ACC112 (cell line): ENCODE measurements around the gene DHH.
"Not testable (repeated sequence)": the region's sequence is repeated elsewhere in the genome, so short reads cannot be mapped to it uniquely, and the experiment has no call there.

Source experiments
- H2AFZ ChIP-seq: fragments of 200-600 bp; sonication (generic); one replicate; pipeline ENCODE4 v1.6.0; 2017; ENCODE audit warnings: antibody characterized with exemption, low read length; ENCODE audit not compliant: unreplicated experiment
- H3K27ac ChIP-seq: fragments of 200-600 bp; sonication (generic); 2 replicates; pipeline ENCODE4 v1.5.1; 2014; ENCODE audit warnings: low read depth, mild to moderate bottlenecking, antibody characterized with exemption, low read length, moderate library complexity
- H3K27me3 ChIP-seq: fragments of 200-600 bp; sonication (generic); 2 replicates; pipeline ENCODE4 v1.6.1; 2014; ENCODE audit warnings: mild to moderate bottlenecking, antibody characterized with exemption, low read length, moderate library complexity, mixed read lengths; ENCODE audit not compliant: insufficient read depth
- H3K36me3 ChIP-seq: fragments of 200-600 bp; sonication (generic); 2 replicates; pipeline ENCODE4 v1.6.1; 2016; ENCODE audit warnings: mild to moderate bottlenecking, antibody characterized with exemption, low read length, moderate library complexity, mixed read lengths; ENCODE audit not compliant: insufficient read depth
- H3K4me1 ChIP-seq: fragments of 200-600 bp; sonication (generic); one replicate; pipeline ENCODE4 v1.6.1; 2016; ENCODE audit warnings: low read length, mixed read lengths; ENCODE audit not compliant: insufficient read depth, unreplicated experiment, control insufficient read depth
- H3K4me3 ChIP-seq: fragments of 200-600 bp; sonication (generic); 2 replicates; pipeline ENCODE4 v1.5.1; 2014; ENCODE audit warnings: mild to moderate bottlenecking, low read depth, low read length
- H3K79me2 ChIP-seq: fragments of 200-600 bp; sonication (generic); one replicate; pipeline ENCODE4 v1.6.0; 2016; ENCODE audit warnings: low read length; ENCODE audit not compliant: control insufficient read depth, unreplicated experiment, insufficient read depth

DHH gene

DNA sequence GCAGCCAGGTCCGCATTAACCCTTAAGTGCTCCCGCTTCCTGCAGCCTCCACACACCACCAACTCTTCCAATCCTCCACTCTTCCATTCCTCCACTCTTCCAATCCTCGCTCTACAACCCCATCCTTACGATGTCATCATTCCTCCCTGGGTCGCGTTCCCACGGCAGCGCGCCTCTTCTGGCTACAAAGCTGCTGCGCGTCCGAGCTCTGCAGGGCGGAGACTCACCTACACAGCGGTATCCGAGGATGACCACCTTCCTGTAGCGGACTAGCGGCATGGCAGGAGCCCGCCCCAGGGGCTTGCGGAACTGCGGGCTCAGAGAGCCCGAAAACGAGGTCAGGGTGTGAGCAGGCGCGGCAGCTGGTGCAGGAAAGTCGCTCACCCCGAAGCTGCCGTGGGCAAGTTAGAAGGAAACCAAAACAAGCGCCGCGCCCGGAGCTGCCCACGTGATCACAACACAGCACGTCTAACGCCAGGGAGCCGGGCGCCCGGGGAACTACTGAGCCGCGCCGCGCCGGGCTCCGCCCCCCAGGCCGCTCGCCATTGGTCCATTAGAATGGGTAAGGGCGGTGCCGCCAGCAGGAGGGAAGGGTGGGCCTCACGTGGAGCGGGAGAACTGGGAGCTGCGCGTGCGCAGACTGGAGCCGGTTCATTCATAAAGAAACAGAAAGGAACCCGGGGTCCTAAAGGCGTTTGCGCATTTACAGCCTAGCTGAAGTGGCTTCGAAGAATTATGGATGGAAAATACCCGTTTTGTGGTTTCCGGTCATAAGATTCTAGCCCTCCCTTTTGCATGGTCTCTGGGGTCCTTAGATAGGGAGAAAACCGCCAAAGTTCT, 24.9 kb downstream of the DHH start, which contains the start of gene RHEBL1:
Gene RHEBL1, minus strand, starts transcription at position 473 of the 840 bp plus-strand sequence. Its CDS starts 194 bp downstream, at position 279.
- H3K79me2 ChIP-seq: no peaks in the 10 kb centered on the region
- peaks cover 6% of the 10 kb centered on the region for H3K4me1 ChIP-seq
- peak within 1 kb of the TSS; percentile 98 for H2AFZ ChIP-seq
- H3K27ac ChIP-seq: peak within 1 kb of the TSS; percentile 70
- no peaks in the 10 kb centered on the region; the same call in 1 of the 2 replicates for H3K36me3 ChIP-seq
- peak within 1 kb of the TSS; percentile 99 for H3K4me3 ChIP-seq
- no peaks in the 10 kb centered on the region for H3K27me3 ChIP-seq

DNA sequence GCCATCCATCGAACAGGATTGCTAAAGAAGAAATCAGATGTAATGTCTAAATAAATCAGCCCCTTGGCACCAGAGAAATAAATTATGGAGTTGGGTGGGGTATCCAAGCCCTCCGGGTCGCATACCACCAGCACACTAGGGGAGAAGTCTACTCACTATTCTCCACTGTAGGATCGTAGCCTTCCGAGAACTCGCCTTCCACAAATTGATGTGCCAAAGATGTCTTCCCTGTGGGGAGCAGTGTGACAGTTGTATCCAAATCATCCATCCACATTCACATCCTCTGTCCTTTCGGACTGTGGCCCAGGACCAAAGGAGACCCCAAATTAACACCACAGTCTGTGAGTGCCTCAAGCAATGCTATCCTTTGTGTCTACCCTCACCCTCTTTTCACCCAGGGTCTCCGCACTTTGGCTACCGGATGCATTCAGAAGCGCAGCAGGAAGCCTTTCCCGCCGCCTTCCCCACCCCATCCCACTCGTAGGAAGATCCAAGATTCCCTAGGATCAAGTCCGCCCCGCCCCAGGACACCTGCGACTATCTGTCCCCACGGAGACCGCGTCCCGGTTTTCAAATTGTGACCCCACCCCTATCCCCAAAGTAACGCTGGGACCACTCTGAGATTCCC, 25.6 kb downstream of the DHH start:
- H3K27me3 ChIP-seq: no peaks in the 10 kb centered on the region
- peak overlapping the region; percentile 98 for H2AFZ ChIP-seq

DNA sequence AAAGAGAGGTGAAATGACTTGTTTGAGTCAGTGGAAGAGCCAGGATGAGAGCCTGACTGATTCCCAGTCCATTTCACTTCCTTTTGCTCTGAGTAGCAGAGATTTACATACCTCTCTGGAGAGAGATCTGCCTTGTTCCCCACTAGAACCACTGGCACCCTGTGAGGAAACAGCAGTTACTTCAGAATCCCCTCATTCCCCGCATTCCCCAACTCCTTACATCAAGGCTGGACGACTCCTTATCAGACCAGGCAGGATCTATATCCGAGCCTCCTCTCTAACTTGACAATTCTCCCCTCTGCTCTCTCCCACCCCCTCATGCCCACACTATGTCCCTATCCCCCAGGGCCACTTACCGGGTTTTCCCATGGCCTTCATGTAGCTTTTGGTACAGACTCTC, 28.5 kb downstream of the DHH start:
- Histone ChIP-seq H3K4me1 (peaks cover 14% of the 10 kb centered on the region), H3K4me3 (no peak overlapping the region), H3K79me2 (peaks cover 2% of the 10 kb centered on the region), H3K27ac (no peak overlapping the region), H3K36me3 (no peaks in the 10 kb centered on the region; the same call in 1 of the 2 replicates), H3K27me3 (no peaks in the 10 kb centered on the region), H2AFZ (no peak overlapping the region)

More for the DNA sequence above, 25.6 kb downstream of the DHH start:
- Histone ChIP-seq H3K4me3 (peak overlapping the region; percentile 99), H3K36me3 (no peaks in the 10 kb centered on the region; the same call in 1 of the 2 replicates), H3K4me1 (peaks cover 6% of the 10 kb centered on the region), H3K27ac (peak overlapping the region; percentile 70; the same call in 1 of the 2 replicates), H3K79me2 (no peaks in the 10 kb centered on the region)

DNA sequence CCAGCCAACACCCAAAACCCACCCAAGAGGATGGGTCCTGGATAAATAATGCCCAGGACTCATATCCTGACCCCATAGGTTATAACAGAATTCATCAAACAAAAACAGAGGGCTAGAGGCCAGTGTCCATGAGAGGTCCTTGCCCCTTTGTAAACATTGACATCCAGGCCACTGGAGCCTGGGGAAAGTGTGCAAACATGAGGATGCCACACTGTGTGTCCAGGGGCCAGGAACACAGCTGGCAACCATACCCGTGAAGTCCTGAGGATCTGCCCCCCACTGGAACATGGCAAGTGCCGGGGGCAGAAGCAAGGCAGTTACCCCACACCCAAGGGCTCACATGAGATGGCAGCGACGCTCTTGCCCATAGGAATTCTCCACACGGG, 29.8 kb downstream of the DHH start:
- Histone ChIP-seq H2AFZ (no peak overlapping the region), H3K4me3 (no peak overlapping the region), H3K27me3 (no peaks in the 10 kb centered on the region), H3K36me3 (no peaks in the 10 kb centered on the region; the same call in 1 of the 2 replicates), H3K79me2 (peaks cover 11% of the 10 kb centered on the region), H3K27ac (no peak overlapping the region), H3K4me1 (peaks cover 14% of the 10 kb centered on the region)

DNA sequence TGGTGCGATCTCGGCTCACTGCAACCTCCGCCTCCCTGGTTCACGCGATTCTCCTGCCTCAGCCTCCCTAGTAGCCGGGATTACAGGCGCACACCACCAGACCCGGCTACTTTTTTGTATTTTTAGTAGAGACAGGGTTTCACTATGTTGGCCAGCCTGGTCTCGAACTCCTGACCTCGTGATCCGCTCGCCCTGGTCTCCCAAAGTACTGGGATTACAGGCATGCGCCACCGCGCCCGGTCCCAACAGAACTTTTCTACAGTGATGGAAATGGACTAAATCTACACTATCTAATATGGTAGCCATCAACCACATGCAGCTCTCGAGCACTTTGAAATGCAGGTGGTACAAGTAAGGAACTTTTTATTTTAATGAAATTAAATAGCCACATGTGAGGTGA, 32.7 kb downstream of the DHH start:
- not testable (repeated sequence) for H2AFZ ChIP-seq

DNA sequence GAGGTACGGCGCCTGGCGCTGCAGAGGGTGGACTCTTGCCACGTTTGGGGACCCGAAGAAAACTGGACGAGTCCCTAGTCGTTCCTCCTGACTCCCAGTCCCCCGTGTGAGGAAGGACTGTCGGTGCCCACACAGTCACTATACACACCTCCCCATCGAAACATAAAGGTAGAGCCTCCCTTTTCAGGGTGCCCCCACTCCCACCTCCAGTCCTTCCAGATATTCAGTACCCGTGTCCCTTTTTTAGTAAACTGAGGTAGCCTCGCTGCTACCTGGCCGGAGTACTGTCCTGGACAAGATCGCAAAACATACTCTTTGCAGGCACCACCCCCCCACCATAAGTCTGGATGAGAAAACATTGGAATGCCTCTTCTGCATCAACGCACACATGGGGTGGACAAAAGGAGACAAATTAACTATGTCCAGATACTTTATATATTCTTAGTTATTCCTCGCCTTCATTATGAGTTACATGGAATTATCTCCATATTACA, 33.4 kb downstream of the DHH start:
- Histone ChIP-seq H3K79me2 (peaks cover 46% of the 10 kb centered on the region), H3K36me3 (no peaks in the 10 kb centered on the region), H3K27me3 (no peaks in the 10 kb centered on the region), H3K27ac (no peak overlapping the region), H2AFZ (peak overlapping the region; percentile 97), H3K4me3 (peak overlapping the region; percentile 89), H3K4me1 (peaks cover 28% of the 10 kb centered on the region)

More for the DNA sequence above, 32.7 kb downstream of the DHH start:
- H3K27ac ChIP-seq, H3K36me3 ChIP-seq, H3K27me3 ChIP-seq: not testable (repeated sequence)
- Histone ChIP-seq H3K4me1 (peaks cover 21% of the 10 kb centered on the region), H3K4me3 (peak overlapping the region; percentile 89; the same call in 1 of the 2 replicates), H3K79me2 (peaks cover 39% of the 10 kb centered on the region)

DNA sequence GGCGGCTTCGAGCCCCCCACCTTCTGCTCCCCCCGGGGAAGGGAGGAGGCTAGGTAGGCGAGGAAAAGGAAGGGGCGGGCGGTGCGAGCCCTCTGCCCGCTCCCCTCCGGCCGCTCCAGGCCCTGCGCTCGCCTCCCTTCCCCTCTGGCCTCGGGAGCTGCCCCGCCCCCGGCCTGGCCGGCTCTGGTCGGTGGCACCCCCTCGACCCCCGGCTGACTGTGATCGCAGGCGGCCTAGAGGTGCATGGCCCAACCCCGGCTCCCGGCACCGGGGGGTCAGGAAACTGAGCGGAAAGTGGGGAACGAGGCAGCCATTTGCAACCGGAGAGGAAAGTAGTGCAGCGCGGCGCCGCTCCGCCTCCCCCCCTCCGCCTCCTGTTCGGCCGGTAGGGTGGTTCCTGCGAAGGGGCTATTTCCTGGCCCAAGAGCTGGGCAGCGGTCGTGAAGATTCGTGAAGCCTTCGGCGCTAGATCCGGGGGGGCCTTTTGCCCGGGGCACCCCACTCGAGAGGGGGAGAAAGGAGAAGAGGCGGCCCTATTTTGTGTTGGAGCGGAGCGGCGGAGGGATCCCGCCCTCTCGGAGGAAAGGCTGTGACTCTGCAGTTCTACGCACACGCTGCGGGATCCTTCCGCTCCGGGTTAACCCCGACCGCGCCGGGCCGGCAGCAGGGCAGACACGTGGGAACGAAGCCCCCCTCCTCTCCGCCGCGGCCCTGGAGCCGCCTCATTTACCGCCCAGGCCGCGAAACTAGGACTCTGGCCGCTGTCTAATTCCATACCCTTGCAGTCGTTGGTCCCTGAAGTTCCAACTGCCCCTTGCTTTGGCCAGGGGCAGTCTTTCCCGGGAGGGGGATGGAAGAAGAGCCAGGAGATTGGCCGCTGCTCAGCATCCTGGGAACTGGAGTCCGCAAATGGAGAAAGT, 34.1 kb downstream of the DHH start, which contains the start of gene KMT2D:
Gene KMT2D, minus strand, starts transcription at position 558 of the 920 bp plus-strand sequence. CDS start 5,470 bp downstream, outside the sequence.
- peak within 1 kb of the TSS; percentile 89 for H3K4me3 ChIP-seq
- peaks cover 34% of the 10 kb centered on the region for H3K4me1 ChIP-seq
- H3K36me3 ChIP-seq: no peaks in the 10 kb centered on the region
- no peaks in the 10 kb centered on the region for H3K27me3 ChIP-seq
- peaks cover 54% of the 10 kb centered on the region for H3K79me2 ChIP-seq
- H3K27ac ChIP-seq: peak within 1 kb of the TSS; percentile 87
- peak within 1 kb of the TSS; percentile 97 for H2AFZ ChIP-seq

DNA sequence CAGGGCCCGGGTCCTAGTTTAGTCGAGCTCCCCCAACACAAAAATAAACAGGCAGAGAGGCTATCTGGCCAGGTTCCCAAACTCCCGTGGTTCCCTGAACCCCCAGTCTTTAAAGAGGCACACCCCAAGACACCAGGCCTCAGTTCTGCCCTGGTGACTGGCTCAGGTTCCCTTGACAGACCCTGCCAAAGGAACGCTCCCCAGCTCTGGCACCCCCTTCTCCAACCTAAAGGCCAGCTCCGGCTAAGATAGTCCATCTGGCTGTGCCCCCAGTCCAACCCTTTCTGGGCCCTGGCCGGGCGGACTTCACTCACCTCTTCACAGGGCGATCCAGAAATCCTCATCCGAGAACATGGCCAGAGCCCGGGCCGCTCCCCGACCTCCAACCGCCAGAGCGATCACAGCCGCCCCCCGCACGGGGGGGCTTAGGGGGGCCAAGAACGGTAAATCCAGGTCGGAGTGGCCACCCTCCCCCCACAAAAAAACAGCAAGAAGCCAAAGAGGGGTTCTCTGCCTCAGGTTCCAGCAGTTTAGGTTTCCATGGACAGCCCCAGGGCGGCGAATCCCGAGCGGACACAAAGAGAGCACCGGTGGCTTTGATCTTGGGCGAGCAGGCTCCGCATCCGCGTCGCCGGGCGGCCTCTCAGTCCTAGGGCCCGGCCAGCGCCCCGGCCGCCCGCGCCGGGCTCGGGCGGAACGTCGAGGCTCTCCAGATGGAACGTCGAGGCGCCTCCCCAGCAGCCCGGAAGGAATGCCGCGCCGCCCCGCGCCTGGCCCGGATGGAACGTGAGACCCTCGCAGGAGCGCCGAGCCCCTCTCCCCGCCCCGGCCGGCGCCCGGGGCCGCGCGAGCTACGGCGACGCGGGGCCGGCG, 35.1 kb downstream of the DHH start:
- Histone ChIP-seq H3K79me2 (peaks cover 63% of the 10 kb centered on the region), H3K4me1 (peaks cover 39% of the 10 kb centered on the region)

DNA sequence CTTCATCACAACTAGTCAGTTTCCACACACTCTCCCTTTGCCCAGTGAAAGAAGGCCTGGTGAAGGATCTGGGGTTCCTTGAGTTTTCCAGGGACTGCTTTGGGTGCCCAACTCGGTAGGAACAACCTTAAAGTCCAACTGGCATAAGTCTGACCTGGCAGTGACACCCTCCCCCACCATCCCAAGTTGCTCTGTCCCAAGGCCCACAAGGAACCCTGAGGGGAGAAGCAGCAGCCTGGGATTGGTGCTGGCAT, 35.6 kb downstream of the DHH start:
- no peak overlapping the region for H2AFZ ChIP-seq
- H3K4me3 ChIP-seq: peak overlapping the region; percentile 89
- H3K79me2 ChIP-seq: peaks cover 69% of the 10 kb centered on the region
- H3K27me3 ChIP-seq: no peaks in the 10 kb centered on the region
- H3K36me3 ChIP-seq: no peaks in the 10 kb centered on the region; the same call in 1 of the 2 replicates
- 0 out of 2 replicates have a peak overlapping the region, but pooled peaks have one; percentile 87 for H3K27ac ChIP-seq
- H3K4me1 ChIP-seq: peaks cover 39% of the 10 kb centered on the region

More for the DNA sequence above, 35.1 kb downstream of the DHH start:
- Histone ChIP-seq H3K36me3 (no peaks in the 10 kb centered on the region; the same call in 1 of the 2 replicates), H3K4me3 (peak overlapping the region; percentile 89), H3K27me3 (no peaks in the 10 kb centered on the region), H3K27ac (peak overlapping the region; percentile 87), H2AFZ (peak overlapping the region; percentile 97)
